ENCODE measurements around the gene RYR1.

DNA sequence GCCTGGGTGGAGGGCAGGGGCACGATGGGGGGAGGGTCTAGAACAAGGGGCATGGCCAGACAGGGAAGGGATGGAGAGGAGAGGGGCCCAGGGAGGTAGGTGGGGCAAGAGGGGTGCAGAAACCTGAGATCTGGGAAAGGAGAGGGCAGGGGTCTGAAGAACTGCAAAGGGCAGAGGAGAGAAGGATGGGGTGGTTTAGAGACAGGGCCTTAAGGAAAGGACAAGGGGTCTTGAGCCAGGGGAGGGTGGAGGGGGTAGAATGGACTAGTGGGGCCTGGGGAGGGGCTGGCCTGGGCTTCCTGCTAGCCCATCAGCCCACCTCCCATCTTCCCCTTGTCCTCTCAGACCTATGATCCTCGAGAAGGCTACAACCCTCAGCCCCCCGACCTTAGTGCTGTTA, 72.5 kb downstream of the RYR1 start:
- TF ChIP-seq EZH2phosphoT487 (IDR thresholded peaks at IDR 0.05; ENCODE audit: borderline replicate concordance, low read depth, low read length) = no peak
- TF ChIP-seq, protein P1, sequence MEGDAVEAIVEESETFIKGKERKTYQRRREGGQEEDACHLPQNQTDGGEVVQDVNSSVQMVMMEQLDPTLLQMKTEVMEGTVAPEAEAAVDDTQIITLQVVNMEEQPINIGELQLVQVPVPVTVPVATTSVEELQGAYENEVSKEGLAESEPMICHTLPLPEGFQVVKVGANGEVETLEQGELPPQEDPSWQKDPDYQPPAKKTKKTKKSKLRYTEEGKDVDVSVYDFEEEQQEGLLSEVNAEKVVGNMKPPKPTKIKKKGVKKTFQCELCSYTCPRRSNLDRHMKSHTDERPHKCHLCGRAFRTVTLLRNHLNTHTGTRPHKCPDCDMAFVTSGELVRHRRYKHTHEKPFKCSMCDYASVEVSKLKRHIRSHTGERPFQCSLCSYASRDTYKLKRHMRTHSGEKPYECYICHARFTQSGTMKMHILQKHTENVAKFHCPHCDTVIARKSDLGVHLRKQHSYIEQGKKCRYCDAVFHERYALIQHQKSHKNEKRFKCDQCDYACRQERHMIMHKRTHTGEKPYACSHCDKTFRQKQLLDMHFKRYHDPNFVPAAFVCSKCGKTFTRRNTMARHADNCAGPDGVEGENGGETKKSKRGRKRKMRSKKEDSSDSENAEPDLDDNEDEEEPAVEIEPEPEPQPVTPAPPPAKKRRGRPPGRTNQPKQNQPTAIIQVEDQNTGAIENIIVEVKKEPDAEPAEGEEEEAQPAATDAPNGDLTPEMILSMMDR (conservative IDR thresholded peaks at IDR 0.05; ENCODE audit: low read length) = no peak

Measured in OCI-LY7 (cell line).